ENCODE data around the gene CRYGN.

CRYGN gene

GRCh38 chr7:151405056-151405455, 34.9 kb downstream of the CRYGN start:
- no peak for DNase-seq

DNA sequence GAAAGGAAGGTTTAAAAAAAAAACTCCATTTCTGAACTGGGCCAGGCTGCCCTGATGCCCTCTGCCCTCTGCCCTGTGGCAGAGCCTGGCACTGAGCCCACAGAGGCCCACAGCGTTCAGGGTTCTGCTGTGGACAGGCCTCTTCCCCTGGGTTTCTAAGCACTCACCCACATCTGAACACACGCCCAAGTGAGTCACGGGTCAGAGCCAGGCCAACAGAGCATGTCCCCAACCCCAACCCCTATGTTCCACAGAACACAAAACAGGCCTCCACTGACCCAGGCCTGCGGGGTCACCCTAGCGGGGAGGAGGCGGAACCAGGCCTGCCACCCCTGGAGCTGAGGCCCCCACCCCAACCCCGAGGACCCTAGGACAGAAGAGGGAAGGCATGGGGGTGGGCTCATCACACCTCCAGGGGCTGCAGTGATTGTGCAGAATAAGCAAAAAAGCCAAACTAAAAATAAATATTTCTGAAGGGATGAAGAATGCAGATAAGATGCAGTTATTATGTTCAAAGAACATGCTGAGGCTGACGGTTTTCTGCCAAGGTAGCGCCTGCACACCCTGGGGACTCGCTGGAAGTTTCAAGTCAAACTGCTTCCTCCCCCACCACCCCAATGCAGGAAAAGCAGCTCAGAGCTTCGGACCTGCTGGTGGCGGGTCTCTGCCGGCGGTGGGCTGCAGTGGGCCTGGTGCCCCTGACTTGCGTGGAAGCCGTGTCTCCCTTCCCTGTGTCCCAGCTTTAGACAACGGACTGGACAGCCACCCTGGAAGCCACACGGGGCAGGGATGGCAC, 35.5 kb downstream of the CRYGN start:
- no peak for DNase-seq

- no peak for DNase-seq
Measured at GRCh38 chr7:151403764-151404163, 36.2 kb downstream of the CRYGN start.

- no peak for DNase-seq
Measured at GRCh38 chr7:151402029-151402835, 37.7 kb downstream of the CRYGN start.

DNA sequence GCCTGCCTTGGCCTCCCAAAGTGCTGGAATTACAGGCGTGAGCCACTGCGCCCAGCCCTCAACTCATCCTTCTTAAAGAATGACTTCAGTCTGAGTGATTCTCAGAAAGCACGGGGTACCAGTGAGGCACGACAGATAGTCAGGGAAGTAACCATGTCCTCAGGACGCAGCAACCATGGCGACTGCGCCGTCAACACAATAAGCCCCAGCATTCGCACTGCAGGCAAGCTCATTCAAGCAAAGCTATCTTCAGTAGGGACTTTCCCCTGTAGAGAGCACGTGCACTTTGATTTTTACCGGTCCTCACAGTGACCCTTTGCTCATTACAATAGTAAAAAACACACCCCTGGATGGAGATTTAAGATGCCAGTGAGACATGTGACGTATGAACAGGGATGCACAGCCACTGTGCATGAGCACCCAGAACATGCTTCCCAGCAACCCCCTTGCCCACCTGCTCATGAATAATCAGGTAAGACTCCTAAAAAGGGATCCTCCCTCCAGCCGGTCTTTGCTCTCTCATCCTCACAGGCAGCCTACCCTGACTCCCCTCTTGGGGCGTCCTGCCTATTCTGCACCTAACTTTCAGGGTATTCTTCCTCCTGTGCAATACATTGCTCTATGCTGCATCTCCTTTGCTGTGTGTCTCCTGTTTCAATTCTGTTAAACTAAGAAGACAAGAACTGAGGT, 39.2 kb downstream of the CRYGN start:
- DNase-seq: no peak

DNA sequence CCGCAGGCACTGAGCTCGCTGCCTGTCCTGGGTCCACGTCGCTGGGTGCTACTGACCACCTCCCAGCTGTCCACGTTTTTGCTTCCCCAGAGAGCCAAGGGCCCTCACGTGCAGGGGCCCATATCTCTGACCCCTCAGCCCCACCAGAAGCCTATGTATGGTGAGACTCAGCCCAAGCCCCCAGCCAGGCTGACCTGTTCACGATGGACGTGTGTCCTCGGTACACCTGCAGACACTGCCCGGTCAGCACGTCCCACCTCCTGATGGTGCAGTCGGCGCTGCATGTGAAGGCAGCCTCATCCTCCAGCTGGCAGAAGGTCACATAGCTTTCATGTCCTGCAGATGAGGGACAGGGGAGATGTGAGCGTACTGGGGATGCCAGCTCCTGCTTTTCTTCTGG, 40.0 kb downstream of the CRYGN start:
- no peak for DNase-seq

DNA sequence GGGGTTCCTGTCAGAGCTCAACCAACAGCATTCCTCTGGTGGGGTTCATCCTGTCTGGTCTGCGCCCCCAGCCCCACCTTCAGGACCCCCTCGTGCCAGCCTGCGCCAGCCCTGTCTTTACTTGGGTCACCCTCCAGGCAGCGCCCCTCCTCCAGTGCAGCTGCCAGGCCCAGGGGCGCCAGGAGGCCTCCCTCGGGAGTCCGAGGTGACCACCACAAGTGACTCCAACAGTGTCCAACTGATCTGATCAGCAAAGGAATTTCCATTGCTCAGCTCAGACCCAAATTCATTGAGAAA, 40.7 kb downstream of the CRYGN start:
- no peak for DNase-seq

DNA sequence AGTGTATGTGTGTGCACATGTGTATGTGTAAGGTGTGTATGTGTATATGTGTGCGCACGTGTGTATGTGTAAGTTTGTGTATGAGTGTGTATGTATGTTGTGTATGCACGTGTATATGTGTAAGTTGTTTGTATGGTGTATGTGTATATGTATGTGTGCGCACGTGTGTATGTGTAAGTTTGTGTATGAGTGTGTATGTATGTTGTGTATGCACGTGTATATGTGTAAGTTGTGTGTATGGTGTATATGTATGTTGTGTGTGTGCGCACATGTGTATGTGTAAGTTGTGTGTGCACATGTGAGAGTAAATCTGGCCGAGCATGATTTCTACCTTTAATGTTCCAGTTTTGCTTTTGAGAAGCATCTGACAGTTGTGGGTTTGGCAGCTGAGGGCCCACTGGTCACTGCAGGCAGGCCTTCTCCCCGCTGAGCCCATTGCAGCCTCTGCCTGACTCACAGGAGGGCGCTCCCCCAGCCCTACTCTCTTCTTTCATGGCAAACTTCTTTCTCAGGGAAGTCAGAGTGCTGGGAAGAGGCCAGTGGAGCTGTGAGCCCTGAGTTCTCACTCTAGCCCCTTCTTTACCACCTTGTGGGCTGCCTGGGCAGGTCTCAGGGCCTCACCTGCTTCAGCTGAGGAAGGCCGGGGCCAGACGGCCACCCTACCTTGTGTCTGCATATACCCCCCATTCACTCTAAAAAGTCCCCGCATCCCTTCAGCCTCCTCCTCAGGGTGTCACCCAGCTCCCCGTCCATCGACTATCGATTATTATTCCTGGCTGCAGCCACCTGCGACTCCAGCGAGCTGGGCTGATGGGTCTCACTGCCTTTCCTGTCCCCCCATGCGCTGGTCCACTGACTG, 41.3 kb downstream of the CRYGN start:
- no peak for DNase-seq

- no peak for DNase-seq
Measured at GRCh38 chr7:151397026-151397425, 42.9 kb downstream of the CRYGN start.

GRCh38 chr7:151396328-151396970, 43.5 kb downstream of the CRYGN start:
- no peak for DNase-seq

DNA sequence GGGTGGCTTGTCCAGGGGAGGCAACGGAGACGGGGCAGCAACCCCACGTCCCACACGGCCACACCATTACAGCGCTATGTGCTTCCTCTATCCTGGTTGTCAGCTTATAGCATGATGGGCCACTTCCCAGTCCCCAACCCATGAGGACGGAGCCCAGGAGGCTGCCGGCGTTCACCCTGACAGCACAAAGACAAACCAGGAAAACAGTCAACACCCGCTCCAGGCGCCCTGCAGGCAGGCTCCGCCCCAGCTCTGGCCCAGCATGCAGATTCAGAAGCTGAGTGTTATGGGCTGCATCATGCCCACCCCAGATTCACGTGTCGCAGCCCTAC, 44.9 kb downstream of the CRYGN start:
- no peak for DNase-seq

- DNase-seq: no peak
Measured at GRCh38 chr7:151394076-151395035, 45.6 kb downstream of the CRYGN start.

- DNase-seq: no peak
Measured at GRCh38 chr7:151393031-151393977, 46.6 kb downstream of the CRYGN start.

- no peak for DNase-seq
Measured at GRCh38 chr7:151392426-151392825, 47.5 kb downstream of the CRYGN start.

GRCh38 chr7:151392002-151392401, 47.9 kb downstream of the CRYGN start:
- DNase-seq: no peak

DNA sequence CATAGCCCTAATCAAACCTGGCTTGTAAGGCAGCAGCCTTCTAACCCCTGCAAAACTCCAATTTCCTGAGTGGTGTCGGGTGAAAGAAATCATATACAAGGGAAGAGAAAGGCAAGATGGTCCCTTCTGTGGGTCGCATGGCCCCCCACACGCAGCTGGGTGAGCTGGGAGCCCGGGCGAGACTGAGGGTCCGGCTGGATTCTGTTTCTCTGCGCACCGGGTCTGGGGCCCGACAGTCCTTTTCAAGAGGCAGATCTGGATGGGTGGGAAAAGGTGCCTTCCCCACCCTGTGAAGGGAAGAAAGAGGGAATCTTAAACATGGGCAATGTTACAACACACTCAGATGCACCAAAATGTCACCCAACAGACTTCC, 48.6 kb downstream of the CRYGN start:
- no peak for DNase-seq

DNA sequence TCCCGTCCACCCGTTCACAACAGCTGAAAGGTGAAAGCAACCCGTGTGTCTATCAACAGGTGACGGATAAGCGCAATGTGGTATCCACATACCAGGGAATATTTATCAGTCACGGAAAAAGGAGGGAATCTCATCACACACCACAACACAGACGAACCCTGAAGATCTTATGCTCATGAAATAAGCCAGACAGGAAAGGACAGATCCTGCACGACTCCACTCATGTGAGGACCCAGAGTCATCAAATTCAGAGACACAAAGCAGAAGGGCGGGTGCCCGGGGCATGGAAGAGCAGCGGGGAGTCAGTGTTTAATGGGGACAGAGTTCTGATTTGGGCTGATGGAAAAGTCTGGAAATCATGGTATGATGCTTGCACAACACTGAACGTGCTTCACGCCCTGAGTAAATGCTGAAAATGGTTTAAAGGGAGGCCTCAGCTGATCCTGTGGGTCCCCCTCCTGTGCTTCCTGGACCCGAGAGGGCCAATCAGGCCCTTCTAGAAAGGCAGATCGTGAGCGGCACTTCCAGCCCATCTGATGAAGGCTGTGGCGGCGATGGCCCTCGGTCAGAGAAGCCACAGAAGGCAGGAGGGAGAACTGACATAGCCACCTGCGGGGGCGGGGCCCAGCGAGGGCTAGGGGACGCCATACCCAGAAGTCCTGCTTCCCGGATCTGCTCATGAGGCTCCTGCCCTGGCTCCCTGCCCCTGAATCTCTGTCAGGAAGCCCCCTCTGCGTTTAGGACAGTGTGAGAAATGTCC, 49.2 kb downstream of the CRYGN start:
- DNase-seq: no peak

DNA sequence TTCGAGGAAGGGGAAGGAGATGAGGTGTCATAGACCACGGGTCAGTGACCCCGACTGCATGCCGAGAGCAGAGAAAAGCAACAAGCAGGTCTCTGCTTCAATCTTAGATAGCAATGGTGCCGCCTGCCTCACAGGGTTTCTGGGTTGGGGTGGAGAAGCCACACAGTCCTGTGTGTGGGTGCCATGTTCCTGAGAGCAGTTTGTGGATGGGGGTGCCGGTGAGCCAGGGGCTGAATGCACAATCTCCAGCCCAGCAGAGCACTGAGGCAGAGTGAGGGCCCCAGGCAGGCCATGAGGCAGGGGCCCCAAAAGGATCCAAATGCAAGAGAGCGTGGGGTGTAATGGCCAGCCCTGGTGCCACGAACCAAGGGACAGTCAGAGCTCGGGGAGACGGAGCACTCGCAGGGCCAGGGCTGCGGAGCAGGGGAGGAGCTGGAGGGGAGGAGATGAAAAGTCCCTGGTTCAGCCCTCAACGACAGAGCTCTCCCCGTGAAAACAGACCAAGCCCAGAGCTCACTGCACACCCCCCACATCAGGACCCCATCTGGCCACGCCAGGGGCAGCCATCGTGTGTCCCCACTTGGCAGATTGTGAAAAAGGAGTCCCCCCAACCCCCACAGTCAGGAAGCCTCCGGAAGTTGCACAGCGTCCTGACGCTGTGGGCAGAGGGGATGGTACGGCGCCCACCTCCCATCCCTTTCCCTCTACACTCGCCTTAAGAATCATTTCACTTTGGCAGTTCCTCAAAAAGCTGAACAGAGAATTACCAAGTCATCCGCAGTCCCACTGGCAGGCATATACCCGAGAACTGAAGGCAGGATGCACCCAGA, 50.0 kb downstream of the CRYGN start:
- DNase-seq: no peak

Measured in NCI-H2171 (cell line).